WERI-Rb-1 (cell line): Measurements from ENCODE around the gene BOC.

Experiments used
- DNase-seq: peaks from one replicate; pipeline ENCODE4 v3.0.0-alpha.2; 2020
- H3K27ac ChIP-seq: fragments of 250-450 bp; sonication (Bioruptor Pico); 2 replicates; pipeline ENCODE4 v1.5.1; 2020; ENCODE audit warnings: mild to moderate bottlenecking, moderate library complexity
- H3K27me3 ChIP-seq: fragments of 250-450 bp; sonication (Bioruptor Pico); 2 replicates; pipeline ENCODE4 v1.5.1; 2021; ENCODE audit warnings: mild to moderate bottlenecking, low read depth, moderate library complexity; ENCODE audit not compliant: insufficient read depth, severe bottlenecking
- H3K36me3 ChIP-seq: fragments of 250-450 bp; sonication (Bioruptor Pico); 2 replicates; pipeline ENCODE4 v1.5.1; 2020; ENCODE audit warnings: mild to moderate bottlenecking, moderate library complexity
- H3K4me3 ChIP-seq: 2 replicates; pipeline ENCODE4 v1.5.1; 2011; ENCODE audit warnings: low read depth, mild to moderate bottlenecking, control low read depth, low read length
- H3K9me3 ChIP-seq: fragments of 250-450 bp; sonication (Bioruptor Pico); 2 replicates; pipeline ENCODE4 v1.5.1; 2021; ENCODE audit warnings: mild to moderate bottlenecking, moderate library complexity; ENCODE audit not compliant: severe bottlenecking
- CTCF ChIP-seq: IDR thresholded peaks from 2 replicates; pipeline ENCODE4 v1.5.1; 2011; ENCODE audit warnings: low read depth, mild to moderate bottlenecking, control low read depth, inconsistent platforms, low read length

The BOC gene

GRCh38 chr3:113221721-113222257 is 10.4 kb downstream of the BOC start:
- TF ChIP-seq CTCF: no peak
- no peak overlapping the region for H3K27ac ChIP-seq
- no peaks in the 10 kb centered on the region for H3K9me3 ChIP-seq
- no peaks in the 10 kb centered on the region for H3K36me3 ChIP-seq
- H3K4me3 ChIP-seq: no peak overlapping the region
- no peak for DNase-seq
- H3K27me3 ChIP-seq: no peaks in the 10 kb centered on the region

- no peaks in the 10 kb centered on the region for H3K27me3 ChIP-seq
- no peaks in the 10 kb centered on the region for H3K9me3 ChIP-seq
- no peak overlapping the region for H3K4me3 ChIP-seq
- no peaks in the 10 kb centered on the region for H3K36me3 ChIP-seq
- no peak overlapping the region for H3K27ac ChIP-seq
- TF ChIP-seq CTCF: no peak
- DNase-seq: no peak
These were observed 11.2 kb downstream of the BOC start for GRCh38 chr3:113222451-113223086.

- no peak for DNase-seq
- TF ChIP-seq CTCF: no peak
These were observed 12.3 kb downstream of the BOC start for GRCh38 chr3:113223475-113224281.

GRCh38 chr3:113225286-113225685 is 13.9 kb downstream of the BOC start:
- no peak for TF ChIP-seq CTCF
- Histone ChIP-seq H3K36me3 (no peaks in the 10 kb centered on the region), H3K4me3 (no peak overlapping the region), H3K27me3 (no peaks in the 10 kb centered on the region), H3K27ac (no peak overlapping the region), H3K9me3 (no peaks in the 10 kb centered on the region)
- DNase-seq: no peak

More at GRCh38 chr3:113223475-113224281, 12.3 kb downstream of the BOC start:
- Histone ChIP-seq H3K9me3 (no peaks in the 10 kb centered on the region), H3K4me3 (no peak overlapping the region), H3K27ac (no peak overlapping the region), H3K27me3 (no peaks in the 10 kb centered on the region), H3K36me3 (no peaks in the 10 kb centered on the region)

DNA sequence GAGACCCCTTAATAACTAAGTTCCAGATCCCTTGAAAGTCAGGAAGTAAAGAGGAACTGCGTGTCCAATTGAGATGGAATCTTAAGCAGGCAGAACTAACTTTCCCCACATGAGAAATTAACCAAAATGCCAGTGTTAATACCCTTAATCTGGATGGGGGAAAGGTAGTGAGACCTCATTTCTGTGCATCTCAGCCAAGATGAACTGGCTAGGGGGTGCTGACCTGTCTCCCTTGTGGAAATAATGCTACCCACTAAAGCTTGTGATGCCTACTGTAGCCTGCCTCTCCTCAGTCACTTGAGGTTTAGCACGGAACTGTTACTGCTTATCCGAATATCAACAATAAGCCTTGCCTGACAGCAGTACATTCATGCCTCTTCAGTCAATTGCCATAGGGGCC is 15.1 kb downstream of the BOC start:
- no peak for TF ChIP-seq CTCF
- no peak for DNase-seq

More for the DNA sequence above, 15.1 kb downstream of the BOC start:
- no peaks in the 10 kb centered on the region for H3K36me3 ChIP-seq
- no peaks in the 10 kb centered on the region for H3K27me3 ChIP-seq
- H3K9me3 ChIP-seq: no peaks in the 10 kb centered on the region
- no peak overlapping the region for H3K4me3 ChIP-seq
- no peak overlapping the region for H3K27ac ChIP-seq
